Colon (tissue), 2 donors: Measurements from ENCODE around the gene PALM3.
A peak's percentile ranks its signal among the peaks of the same experiment; 100 is the strongest.

Source experiments
- FAIRE-seq: peaks from 2 replicates; lab custom pipeline; 2012; peaks lifted over from hg19 to GRCh38; lab: Jason Lieb, UNC
- donor health status: control.
- donor health status: control.

PALM3 gene

GRCh38 chr19:14089412-14089661, 27.5 kb upstream of the PALM3 start:
- FAIRE-seq = no peak

GRCh38 chr19:14088634-14089411, 26.9 kb upstream of the PALM3 start:
- no peak for FAIRE-seq

GRCh38 chr19:14086098-14086497, 24.2 kb upstream of the PALM3 start:
- no peak for FAIRE-seq

- no peak for FAIRE-seq
Measured at GRCh38 chr19:14085309-14085995, 23.6 kb upstream of the PALM3 start, which contains the start of gene C19orf67. Gene C19orf67, minus strand, starts transcription at chr19:14085783. Its CDS starts 156 bp downstream, at chr19:14085627.

- no peak for FAIRE-seq
Measured at GRCh38 chr19:14082675-14082960, 20.7 kb upstream of the PALM3 start.

- FAIRE-seq = no peak
Measured at GRCh38 chr19:14081797-14082674, 20.2 kb upstream of the PALM3 start.

GRCh38 chr19:14080887-14081796, 19.3 kb upstream of the PALM3 start:
- peak; percentile 72 for FAIRE-seq

- FAIRE-seq = no peak
Measured at GRCh38 chr19:14078411-14078810, 16.5 kb upstream of the PALM3 start.

- FAIRE-seq = no peak
Measured at GRCh38 chr19:14073925-14074838, 12.3 kb upstream of the PALM3 start.

- no peak for FAIRE-seq
Measured at GRCh38 chr19:14073261-14073924, 11.5 kb upstream of the PALM3 start.

- no peak for FAIRE-seq
Measured at GRCh38 chr19:14072535-14073260, 10.8 kb upstream of the PALM3 start, which contains the start of gene MISP3. Gene MISP3, plus strand, starts transcription at chr19:14072786. Its CDS starts 524 bp downstream, at chr19:14073310.

GRCh38 chr19:14070268-14071050, 8.6 kb upstream of the PALM3 start:
- FAIRE-seq = no peak

- FAIRE-seq = no peak
Measured at GRCh38 chr19:14066134-14066533, 4.3 kb upstream of the PALM3 start.

GRCh38 chr19:14063105-14063504, 1.2 kb upstream of the PALM3 start:
- no peak for FAIRE-seq

GRCh38 chr19:14062558-14062855, 631 bp upstream of the PALM3 start:
- FAIRE-seq = no peak

- no peak for FAIRE-seq
Measured at GRCh38 chr19:14061081-14061749, 661 bp downstream of the PALM3 start.

GRCh38 chr19:14059652-14060155, 2.2 kb downstream of the PALM3 start:
- FAIRE-seq = no peak

GRCh38 chr19:14059093-14059480, 2.8 kb downstream of the PALM3 start:
- FAIRE-seq = no peak
